Right renal pelvis (tissue), 4 donors: Measurements from ENCODE around the gene SYNE2. TPM values are rescaled to one million over a fixed set of nuclear protein-coding genes. Genes with fewer than 3 reads are reported as not detected.
"Not testable (repeated sequence)": the region's sequence is repeated elsewhere in the genome, so short reads cannot be mapped to it uniquely, and the experiment has no call there.

Source experiments
- DNase-seq, 4 donors: peaks; one replicate each; pipeline ENCODE4 v3.0.0-alpha.2; 2013; ENCODE audit warnings: low read depth in 4 of 4, low spot score in 3 of 4, missing footprints in 1 of 4
- polyA plus RNA-seq, 4 donors: library from polyadenylated mRNA; unstranded; fragments of 120-200 nt; gene quantifications; one replicate each; pipeline ENCODE4 v1.2.1, GENCODE V29; 2013; ENCODE audit not compliant: insufficient read length in 4 of 4

The SYNE2 gene
- polyA plus RNA-seq, 4 donors = 102 to 122 (median 115) TPM

DNA sequence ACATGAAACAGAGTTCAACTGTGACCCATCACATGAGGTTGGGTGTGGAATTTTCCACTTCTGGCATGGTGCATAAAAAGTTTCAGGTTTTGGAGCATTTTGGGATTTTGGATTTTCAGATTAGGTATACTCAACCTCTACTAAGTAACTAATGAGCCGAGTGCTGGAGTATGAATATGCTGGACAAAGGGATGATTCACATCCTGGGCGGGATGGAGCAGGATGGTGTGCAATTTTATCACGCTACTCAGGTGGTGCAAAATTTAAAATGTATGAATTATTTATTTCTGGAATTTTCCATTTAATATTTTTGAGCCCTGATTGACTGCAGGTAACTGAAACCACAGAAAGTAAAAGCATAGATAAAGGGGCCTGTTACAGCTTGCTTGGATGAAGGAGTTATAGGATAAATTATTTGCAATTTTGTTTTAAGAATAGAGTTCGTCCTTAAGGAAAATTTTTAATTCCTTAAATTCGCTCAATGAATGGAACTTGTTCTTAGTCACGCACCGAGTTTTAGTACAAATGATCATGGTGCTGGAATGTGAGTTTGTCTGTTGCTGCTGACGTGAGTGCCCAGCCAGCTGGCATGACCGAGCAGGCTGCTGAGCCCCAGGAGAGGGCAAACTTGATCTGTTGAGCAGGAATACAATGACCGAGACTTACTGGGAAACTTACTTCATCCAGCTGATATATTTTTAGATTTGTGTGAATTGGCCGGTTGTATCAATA is 265.0 kb downstream of the SYNE2 start:
- no peak for DNase-seq

DNA sequence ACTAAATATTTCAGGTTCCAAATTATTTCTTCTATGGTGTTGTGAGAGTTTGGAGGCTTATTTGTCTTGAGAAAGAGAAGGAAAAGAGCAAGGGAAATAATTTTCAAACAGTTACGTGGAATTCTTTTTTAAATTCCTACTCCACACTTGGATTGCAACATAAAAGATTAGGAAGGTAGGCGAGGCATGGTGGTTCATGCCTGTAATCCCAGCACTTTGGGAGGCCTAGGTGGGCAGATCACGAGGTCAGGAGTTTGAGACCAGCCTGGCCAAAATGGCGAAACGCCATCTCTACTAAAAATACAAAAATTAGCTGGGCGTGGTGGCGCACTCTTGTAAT is 265.6 kb downstream of the SYNE2 start:
- not testable (repeated sequence) for DNase-seq

DNA sequence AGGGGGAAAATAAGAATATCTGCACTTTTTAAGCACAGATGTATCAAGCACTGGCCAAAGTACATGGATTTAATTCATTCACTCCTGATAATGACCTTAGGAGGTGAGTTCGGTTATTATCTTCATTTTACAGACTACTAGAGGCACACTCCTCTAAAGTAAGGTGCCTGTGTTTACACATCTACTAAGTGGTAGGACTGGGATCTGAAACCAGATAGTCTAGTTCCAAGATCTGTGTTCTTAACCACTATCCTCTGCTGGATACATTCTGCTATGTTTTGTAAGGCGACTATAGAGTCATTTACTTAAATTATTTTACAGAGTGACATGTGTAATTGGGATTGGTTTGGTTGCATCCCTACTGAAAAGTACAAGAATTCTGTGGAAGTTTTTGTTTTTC is 266.1 kb downstream of the SYNE2 start:
- no peak for DNase-seq

DNA sequence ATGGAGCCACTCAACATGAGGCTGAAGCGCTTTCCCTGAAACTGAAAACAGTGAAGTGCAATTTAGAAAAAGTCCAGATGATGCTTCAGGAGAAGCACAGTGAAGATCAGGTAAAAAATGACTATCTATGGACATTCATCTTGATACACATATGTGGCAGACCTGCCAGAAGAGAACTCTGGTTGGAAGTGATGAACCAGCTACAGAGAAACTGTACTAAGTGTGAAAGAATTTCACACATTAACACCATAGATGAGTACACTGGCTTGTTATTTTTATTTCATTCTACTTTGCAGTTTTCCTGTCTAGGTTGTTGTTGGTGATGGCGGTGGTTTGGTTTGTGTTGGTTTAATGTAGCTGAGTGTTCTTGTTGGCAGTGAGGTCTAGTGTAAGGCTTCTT is 266.7 kb downstream of the SYNE2 start:
- DNase-seq = no peak

- DNase-seq = no peak
Measured at GRCh38 chr14:64119980-64120379, 267.2 kb downstream of the SYNE2 start.

DNA sequence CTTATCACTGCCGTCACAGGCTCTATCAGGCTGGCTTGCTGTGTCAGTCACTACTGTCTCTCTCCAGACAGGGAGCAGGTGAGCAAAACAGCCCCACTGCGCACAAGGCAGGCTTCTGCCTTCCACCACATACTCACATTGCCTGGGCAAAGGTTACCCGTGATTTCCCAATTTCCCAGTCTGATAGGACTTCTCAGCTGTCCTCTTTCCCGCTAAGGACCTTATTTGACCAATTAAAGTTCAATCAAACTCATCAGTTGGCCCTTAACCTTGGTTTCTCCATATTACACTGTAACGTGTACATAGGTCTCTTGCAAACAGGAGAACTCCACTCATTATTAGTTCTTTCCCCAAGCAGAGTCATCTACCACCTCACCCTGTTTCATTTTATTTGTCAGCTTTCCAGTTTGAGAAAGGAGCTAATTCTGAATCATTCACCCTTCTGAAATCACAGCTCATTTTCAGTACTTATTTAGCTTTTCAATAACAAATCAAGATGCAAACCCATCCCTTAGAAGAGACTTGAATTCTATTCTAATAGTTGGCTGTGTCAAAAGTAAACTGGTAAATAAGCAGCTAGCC is 270.5 kb downstream of the SYNE2 start:
- DNase-seq = no peak

DNA sequence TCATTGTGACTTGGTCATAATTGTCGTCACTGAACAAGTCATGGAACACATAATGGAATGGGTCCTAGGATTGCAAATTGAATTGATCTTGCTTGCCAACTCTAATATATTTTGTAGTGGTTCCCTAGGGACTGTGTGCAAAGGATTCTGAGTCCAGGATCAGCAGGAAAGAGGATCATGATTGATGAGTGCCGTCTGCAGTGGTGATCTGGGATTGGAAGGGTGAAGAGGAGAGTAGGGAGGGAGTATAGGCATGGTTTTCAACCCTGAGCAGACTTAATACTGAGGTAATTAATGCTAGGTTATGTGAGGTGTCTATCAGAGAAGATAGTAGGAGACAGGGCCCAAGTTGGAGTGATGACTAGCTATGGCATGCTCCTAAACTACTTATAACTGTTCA is 272.5 kb downstream of the SYNE2 start:
- no peak for DNase-seq

DNA sequence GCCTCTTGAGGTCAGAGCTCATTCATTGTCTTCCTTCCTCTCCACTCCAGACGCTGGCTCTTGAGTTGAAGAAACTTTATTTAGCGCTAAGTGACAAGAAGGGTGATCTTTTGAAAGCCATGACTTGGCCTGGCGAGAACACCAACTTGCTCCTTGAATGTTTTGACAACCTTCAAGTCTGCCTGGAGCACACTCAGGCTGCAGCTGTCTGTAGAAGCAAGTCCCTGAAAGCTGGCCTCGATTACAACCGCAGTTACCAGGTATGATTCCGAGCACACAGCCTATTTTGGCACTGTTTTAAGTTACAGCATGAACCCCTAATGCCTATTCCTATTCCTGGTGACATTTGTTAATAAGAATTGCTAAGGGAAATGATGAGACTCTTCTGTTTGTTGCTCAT is 273.7 kb downstream of the SYNE2 start:
- DNase-seq = no peak

DNA sequence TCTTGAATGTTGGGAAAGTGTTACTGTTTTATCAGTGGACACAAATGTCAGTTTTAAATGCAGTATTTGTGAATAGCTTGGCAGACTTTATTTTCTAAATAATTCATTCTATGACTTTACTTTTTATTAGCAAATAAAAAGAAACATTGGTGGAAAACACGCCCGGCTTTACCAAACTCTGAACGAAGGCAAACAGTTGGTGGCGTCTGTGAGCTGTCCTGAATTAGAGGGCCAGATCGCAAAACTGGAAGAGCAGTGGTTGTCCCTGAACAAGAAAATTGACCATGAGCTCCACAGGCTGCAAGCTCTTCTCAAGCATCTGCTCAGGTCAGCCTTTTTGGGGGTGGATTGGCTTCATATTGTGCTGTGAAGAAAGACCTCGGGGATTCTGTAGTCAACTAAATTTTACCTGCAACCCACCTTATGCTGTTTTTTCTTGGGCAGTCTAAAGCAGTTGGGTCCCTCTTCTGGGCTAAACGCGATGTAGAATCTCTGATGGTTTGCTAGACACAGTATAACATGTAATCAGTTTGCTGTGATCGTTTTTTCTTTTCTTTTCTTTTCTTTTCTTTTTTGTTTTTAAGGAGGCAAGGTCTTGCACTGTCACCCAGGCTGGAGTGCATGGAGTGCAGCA is 285.0 kb downstream of the SYNE2 start:
- DNase-seq = no peak

DNA sequence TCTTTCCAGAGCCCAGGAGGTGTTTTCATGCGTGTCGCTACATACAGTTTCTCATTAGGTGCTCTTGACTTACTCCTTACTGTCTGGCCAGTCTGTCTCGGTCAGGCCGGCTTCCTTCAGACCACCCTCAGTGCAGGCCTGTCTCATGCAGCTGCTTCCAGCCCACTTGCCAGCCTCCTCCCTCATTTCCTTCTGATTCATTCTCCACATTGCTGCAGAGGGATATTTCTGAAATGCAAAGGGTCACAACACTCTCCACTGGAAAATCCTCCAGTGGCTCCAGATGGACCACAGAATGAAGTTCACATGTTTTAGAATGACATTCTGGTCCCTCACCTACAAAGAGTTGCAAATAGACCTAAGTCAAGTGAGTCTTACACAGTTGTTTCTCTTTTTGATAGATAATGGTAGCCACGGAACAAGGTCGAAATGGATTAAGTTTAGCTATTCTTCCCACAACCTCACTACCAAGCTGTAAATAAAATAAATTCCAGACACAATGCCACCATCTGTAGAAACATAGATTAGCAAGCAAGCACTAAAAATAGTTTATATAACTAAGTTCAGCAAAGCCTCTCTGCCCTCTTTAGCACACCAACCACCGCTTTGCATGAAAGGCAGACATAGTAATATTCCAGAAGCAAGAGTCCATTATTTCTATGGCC is 294.5 kb downstream of the SYNE2 start:
- no peak for DNase-seq

DNA sequence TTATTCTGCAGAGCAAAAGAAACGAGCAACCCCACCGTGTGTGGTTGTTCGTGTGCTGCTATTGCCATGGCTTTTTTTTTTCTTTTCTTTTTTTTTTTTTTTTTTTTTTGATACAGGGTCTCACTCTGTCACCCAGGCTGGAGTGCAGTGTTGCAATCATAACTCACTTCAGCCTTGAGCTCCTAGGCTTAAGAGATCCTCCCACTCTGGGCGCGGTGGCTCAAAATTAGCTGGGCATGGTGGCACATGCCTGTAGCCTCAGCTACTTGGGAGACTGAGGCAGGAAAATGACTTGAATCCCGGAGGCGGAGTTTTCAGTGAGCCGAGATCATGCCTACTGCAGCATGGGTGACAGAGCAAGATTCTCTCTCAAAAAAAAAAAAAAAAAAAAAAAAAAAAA is 297.1 kb downstream of the SYNE2 start:
- DNase-seq = no peak

- DNase-seq = no peak
Measured at GRCh38 chr14:64158608-64159007, 305.8 kb downstream of the SYNE2 start.

DNA sequence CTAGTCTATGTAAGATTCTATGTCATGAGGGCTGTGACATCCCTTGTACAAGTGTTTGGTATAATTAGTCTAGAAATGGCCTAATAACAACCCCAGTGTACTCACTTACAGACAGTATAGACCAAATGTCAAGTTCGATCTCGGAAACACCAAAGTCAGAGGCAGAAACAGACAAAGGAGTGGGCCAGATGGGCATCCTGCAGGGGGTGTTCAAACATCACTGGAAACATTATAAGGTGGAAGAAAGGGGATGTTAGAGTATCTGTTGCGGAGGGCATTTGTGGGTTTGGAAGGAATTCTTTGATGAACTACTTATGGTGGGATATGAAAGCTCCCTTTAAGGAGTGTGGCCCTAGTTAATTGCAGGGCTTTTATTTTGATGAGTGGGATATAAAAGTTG is 306.8 kb downstream of the SYNE2 start:
- DNase-seq = no peak

DNA sequence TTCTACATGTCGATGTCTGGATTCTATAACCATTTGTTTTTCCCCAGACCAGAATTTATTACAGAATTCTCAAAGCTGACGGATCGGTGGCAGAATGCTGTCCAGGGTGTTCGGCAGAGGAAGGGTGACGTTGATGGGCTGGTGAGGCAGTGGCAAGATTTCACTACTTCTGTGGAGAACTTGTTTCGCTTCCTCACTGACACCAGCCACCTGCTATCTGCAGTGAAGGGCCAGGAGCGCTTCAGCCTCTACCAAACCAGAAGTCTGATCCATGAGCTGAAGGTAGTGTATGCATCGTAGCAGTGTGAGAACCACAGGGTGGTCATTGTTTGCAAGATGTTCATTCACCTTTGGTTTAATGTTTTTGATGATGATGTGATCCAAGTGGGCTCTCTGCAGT is 317.4 kb downstream of the SYNE2 start:
- DNase-seq = no peak

DNA sequence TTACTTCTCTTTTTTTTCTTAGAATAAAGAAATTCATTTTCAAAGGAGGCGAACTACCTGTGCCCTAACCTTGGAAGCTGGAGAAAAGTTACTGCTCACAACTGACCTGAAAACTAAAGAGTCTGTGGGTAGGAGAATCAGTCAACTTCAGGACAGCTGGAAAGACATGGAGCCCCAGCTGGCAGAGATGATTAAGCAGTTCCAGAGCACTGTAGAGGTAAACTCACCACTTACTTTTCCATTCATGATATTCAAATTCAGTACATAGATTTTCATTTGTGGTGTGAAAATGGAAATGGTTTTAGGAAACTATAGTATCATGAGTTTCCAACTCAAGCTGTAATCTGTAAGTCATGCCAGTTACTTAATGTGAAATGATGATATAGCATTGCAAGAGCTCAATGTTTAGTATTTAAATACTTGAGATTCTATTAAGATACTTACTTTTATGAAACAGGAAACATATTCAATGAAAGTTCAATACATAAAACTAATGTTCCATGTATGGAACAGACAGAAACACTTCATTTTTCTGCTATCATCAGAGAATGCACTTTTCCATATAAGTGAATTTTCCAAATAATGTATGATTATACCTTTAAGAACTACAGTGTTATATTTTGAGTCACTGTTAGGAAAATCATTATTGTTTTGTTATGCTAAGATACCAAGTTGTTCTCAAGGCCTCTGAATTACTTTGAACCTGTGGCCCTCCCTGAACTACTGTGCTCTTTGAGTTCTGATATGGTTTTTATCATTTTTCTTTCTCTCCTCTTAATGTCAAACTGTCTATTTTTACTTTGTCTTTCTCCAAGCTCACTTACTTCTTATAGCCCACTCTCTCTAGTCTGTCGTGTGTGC is 322.3 kb downstream of the SYNE2 start:
- no peak for DNase-seq

DNA sequence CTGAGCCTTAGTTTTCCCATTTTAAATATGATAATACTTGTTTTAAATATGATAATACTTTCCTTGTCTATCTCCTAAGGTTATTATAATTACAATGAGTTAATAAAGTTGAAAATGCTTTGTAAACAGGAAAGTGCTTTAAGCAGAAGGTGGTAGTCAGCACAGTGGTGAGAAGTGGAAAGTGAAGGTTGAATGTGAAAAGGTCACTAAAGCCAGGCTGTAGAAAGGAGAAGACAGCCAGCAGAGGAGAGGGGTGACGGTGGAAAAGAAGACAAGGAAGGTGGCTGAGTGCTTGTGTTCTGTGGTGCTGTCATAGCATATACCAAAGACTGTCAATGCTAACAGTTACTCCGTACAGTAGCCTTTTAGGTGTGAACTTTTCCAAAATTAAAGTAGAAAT is 323.5 kb downstream of the SYNE2 start:
- no peak for DNase-seq

GRCh38 chr14:64178814-64179213 is 326.0 kb downstream of the SYNE2 start:
- no peak for DNase-seq

DNA sequence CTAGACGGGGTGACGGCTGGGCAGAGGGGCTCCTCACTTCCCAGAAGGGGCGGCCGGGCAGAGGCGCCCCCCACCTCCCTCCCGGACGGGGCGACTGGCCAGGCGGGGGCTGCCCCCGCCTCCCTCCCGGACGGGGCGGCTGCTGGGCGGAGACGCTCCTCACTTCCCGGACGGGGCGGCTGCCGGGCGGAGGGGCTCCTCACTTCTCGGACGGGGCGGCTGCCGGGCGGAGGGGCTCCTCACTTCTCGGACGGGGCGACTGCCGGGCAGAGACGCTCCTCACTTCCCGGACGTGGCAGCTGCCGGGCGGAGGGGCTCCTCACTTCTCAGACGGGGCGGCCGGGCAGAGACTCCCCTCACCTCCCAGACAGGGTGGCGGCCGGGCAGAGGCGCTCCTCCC is 330.1 kb downstream of the SYNE2 start:
- DNase-seq = not testable (repeated sequence)

DNA sequence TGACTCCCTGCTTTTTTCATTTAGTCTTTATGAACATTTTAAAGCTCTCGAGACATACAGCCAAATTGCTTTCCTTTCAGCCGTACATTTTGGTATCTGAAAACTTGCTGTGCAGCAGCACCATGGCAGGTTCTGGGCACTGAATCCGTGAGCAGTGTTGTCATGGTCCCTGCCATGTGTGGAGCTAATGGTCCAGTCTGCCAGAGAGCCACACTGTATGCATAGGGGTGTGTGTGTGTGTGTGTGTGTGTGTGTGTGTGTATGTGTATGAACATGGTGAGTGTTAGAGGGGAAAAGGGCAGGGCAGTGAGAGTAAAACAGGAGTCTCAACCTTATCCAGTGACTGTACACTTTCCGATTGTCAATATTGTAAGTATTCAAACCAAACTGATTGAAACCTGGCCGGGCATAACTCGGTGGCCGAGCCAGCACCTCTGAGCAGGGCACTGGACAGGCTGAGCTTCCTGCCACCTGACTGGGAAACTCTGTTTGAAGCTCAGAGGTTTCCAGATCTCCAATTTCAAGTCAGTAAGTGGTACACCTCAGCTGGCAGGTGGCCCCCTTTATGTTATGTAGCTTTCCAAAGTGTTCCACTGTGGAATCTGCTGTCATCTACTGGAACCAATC is 331.4 kb downstream of the SYNE2 start:
- DNase-seq = no peak

DNA sequence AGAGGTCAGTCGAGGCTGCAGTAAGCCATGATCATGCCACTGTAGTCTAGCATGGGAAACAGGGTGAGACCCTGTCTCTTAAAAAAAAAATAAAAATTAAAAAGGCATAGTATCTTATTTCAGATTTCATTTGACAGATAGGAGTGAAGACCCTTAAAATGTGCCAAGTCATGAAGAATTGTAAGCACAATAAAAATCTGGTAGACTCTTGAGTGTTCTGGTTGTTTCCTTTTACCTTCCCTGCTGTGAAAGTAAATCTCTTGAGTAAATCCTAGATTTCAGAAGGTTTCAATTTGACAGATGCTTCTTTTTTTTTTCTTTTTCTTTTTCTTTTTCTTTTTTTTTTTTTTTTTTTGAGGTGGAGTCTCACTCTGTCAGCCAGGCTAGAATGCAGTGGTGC is 332.4 kb downstream of the SYNE2 start:
- no peak for DNase-seq
